Cardiac septum (tissue), 1 donor: ENCODE data around the gene BANP. TPM values are rescaled to one million over a fixed set of nuclear protein-coding genes. Genes with fewer than 3 reads are reported as not detected.
"Not testable (repeated sequence)": the region's sequence is repeated elsewhere in the genome, so short reads cannot be mapped to it uniquely, and the experiment has no call there.

Experiments used
- DNase-seq: peaks from one replicate; pipeline ENCODE4 v3.0.0-alpha.2; 2020; ENCODE audit warnings: low spot score
- intact Hi-C: fragments of 100-400 bp; cut with DNase I; formaldehyde crosslinking; loops from one replicate; pipeline ENCODE4 v1.14.0; 2022
- total RNA-seq: library from RNA; stranded (reverse); fragmentation: NEBNext Ultra II Directional; extraction: Animal tissue kit (Norgen Biotek cat#: 25700); gene quantifications from one replicate; pipeline ENCODE4 v1.2.1, GENCODE V29; 2021
- donor health status: DM: no; HTN: no; CAD: no.

Gene BANP
- total RNA-seq, 1 donor from 2014 or later: 18.4 TPM

DNA sequence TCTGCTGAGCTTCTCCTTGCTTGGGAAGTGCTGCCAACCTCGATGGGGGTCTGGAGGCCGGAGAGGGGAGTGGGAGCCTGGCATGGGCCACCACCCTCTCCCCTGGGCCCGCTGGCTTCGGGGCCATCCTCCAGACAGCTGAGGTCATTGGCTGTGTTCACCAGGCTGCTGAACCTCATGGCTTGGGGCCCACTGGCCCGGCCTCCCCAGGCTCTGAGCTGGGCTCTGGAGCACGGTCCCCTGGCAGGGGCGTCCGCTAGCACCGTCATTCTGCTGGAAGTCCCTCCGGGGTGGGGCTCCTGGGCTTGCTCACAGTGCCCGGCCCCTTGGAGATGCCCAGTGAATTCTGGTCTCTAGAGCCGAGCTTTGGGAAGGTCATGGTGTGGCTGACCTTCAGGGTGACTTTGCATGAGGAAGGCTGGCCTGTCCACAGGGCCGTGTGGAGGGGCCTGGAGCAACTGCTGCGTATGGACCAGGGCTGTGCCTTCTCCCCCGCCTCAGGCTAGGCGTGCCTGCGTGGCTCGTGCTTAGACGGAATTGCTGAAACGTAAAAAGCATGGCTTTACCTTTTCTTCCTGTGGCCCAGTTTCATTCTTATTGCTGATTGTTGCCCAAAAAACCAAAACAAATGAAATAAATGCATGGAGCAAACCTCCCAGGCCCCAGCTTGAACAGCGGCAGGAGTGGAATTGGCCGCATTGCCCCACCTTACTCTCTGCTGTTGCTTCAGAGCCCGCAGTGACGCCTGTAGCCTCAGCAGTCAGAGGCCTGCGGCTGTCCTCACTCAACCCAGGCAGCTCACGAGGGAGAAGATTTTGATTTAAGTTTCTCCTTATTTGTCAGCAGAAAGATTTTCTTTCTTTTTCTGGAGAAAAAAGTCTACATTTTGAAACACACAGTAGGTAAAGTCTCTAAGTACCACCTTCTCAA, 70.1 kb downstream of the BANP start:
- intact Hi-C loops: not testable (repeated sequence)
- DNase-seq: peak; percentile 60

GRCh38 chr16:88022076-88023042, 71.1 kb downstream of the BANP start:
- peak; percentile 63 for DNase-seq
- intact Hi-C loops: no loop called here

DNA sequence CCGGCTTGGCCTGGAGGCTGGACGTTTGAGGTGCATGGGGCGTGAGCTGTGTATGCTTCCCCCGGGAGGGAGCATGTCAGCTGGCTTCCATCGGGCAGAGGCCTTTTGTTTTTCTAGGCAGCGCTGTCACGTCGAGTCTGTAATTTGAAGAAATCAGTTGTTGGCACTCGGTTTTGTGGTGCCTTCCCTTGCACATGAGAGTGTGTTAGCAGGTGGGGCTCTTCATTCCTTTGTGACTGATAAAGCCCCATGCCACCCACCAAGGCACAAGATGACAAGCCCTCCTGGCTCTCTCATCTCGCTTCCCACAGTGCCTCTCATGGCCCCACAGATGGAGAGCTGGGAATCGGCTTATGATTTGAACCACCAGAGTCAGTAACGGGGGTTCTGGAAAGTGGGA, 72.1 kb downstream of the BANP start:
- intact Hi-C loops: no loop called here
- DNase-seq: no peak

- DNase-seq: peak; percentile 71
- intact Hi-C loops: no loop called here
Measured at GRCh38 chr16:88023786-88024185, 72.6 kb downstream of the BANP start.

DNA sequence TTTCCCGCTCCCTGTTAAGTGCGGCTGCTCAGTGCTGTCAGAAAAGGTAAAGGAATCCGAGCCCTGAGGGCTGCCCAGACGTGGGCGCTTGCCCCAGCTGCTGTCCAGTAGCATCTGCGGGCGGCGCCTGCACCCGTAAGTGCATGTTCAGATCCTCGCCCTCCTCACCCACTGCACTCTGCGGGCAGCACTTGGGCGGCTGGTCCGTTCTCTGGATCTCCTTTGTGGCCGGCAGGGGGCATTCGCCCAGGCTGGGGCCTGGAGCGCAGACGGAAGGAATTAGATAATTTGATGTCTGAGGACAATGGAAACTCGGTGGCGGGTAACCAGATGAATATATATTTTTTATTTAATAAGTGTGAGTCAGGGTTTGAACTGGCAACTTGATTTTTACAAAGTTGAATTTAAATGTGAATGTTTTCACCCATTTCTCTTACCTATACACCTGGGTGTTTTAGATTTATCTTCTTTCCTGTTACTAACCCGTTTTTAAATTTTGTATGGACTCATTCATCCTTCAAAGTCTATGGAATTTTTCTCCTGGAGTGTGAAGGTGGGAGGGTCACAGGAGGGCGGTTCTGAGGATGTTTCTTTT, 73.4 kb downstream of the BANP start:
- intact Hi-C loops: not testable (repeated sequence)
- peak; percentile 76 for DNase-seq

DNA sequence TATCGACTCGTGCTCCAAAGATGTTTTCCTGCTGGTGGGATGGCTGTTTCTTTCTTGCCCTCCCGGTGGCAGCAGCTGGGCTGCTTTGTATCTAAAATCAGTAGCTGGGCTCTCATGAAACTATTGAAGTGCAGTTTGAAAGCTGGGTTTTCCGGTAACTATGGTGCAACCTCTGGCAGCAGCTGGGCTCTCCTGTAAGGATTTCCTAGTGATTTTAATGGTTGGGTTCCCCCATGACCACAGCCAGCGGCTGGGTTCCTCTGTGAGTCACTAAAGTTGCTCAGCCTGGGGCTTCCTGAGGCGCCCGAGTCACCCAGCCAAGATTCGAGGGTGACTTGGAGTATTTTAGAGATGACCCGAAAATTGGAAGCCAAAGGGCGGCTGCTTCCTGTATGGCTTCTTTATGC, 73.9 kb downstream of the BANP start:
- peak; percentile 71 for DNase-seq

DNA sequence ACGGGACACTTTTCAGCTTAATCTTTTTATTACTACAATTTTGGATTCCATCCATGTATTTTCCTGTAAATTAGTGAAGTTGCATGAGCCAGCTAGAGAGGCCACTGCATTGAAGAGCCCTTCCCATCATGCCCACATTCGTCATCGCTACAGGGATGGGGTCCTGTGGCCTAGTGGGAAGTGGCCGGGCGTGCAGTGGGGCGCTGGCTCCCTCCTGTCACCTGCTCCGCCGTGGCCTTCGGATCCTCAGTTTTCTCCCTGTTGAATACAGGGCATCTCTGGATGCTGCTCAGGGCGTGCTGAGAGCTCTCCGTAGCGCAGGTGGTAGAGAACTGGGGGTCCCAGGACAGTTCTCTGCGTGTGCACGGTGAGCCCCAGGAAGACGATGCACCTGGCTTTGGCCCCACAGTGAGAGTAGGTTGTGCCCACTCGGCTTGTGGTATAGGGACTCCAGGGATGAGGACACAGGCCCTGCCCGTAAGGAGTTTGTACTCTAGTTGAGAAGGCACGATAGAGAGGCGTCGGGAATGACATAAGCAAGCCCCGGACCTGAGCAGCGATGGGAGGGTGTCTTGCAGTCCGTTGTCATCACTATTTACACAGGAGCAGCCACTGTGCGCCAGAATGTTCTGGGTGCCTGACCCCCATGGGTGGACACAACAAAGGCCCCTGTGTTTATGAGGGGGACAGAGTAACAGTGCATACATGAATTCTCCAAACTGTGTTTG, 74.8 kb downstream of the BANP start:
- peak; percentile 63 for DNase-seq
- intact Hi-C loops: not testable (repeated sequence)

More for the DNA sequence above, 73.9 kb downstream of the BANP start:
- intact Hi-C loops: not testable (repeated sequence)

DNA sequence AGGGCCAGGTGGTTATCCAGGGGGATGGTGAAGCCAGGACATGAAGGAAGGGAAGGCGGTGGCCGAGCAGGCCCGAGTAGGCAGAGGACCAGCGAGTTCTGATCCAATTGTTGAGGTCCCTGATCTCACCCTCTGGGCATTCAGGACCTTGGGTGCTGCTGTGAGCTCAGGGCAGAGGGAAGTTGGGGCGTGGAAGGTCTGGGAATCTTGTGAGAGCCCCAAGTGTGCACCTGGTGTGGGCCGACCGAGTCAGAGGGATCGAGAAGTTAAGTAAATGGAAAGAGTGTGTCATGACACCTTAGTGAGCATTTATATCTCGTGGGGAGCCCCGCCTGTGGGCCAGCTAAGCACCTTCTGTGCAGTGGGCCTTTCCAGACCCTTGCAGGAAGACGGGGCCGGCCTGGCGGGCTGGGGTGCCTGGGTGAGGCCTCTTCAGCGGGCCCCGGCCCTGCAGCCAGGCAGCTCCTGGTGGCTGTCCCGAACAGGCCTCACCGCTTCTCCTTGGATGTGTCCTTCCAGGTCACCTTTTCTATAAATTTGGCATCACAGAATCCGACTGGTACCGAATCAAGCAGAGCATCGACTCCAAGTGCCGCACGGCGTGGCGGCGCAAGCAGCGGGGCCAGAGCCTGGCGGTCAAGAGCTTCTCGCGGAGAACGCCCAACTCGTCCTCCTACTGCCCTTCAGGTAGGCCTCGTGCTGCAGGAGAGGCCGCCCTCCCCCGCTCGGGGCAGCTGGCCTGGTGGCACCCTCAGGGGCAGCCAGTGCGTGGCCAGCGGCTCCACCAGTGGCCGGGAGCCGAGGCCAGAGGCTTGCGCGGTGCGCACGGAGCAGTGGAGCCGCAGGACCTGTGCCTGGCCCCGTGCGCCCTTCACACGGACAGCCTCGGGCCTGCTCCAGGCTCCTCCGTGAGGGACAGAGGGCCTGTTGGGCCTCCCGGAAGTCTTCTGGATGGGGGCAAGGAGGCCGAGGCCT, 76.0 kb downstream of the BANP start:
- intact Hi-C loops: no loop called here
- DNase-seq: peak; percentile 36

- intact Hi-C loops, DNase-seq: not testable (repeated sequence)
Measured at GRCh38 chr16:88028177-88028930, 77.1 kb downstream of the BANP start.

DNA sequence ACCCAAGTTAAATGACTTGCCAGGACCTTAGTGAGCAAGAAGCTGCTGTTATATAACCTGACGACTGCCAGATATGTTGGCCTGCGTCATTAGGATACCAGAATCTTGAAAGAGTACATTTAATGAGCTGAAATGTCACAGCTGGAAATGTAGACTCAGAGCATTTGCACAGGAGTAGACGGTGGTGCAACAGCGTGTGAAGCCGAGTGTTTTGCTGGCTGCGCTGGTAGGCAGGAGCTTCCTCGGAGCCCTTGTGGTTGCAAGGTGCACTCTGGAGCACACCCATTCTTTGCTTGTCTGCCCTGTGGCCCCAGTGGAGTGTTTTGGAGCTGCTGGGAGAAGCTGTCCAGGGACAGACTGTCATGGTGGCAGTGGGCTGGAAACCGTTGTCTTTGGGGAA, 79.3 kb downstream of the BANP start:
- intact Hi-C loops: no loop called here

DNA sequence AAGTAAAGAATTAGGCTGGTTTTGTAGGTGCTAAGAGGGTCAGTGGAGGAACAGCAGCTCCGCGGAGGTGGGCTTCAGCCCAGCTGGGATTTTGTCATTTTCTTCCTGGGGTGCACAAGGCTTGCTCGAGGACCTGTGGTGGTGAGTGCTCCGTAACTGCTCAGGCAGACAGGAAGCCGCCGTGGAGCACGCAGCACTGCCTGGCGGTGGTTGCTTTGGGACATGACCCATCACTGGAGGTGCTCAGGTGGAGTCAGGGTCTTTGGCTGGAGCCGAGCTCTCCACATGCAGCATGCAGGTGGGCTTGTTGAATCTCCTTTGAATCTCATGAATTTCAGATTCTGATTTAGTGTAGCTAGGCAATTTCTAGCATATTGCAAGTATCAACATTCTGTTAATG, 79.7 kb downstream of the BANP start:
- intact Hi-C loops: not testable (repeated sequence)
- peak; percentile 26 for DNase-seq

More for the DNA sequence above, 79.3 kb downstream of the BANP start:
- peak; percentile 54 for DNase-seq

DNA sequence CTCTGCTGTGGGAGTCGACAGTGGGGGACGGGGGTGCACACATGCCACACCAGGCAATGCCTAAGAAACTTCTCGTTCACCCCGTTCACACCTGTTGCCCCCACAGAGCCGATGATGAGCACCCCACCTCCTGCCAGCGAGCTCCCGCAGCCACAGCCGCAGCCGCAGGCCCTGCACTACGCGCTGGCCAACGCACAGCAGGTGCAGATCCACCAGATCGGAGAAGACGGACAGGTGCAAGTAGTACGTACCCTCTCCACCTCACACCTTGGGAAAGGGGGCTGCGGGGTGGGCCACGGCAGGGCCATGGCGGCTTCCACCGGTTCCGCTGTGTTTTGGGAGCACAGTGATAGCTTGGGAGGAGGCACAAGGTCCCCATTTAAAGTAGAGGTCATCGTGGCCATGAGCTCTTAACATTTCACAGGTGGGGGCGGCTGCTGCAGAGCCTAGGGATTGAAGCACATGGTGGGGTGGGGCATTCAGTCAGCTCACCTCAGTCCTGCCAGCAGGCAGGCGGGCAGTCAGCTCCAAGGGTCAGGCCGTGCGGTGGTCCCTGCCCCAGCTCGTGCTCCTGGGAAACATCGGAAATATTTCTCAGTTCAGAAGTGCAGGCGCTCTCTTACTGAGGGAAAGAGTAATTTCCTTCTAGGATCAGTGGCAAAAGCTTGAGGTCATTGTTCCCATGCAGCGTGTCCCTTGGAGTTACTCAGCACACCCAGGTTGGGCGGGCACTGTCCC, 81.9 kb downstream of the BANP start:
- intact Hi-C loops, DNase-seq: not testable (repeated sequence)

DNA sequence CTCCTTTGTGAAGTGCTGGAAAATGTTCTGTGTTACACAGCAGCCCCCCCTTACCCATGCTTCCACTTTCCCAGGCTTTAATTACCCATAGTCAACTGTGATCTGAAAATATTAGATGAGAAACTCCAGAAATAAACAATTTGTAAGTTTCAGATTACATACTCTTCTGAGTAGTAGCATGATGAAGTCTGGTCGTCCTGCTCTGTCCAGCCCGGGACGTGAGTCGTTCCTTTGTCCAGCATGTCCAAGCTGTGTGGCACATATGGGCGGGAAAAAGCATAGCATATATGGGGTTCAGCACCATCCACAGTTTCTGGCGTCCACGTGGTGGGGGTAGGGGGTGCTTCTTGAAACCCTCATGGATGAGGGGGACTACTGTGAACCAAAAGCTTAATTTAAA, 83.5 kb downstream of the BANP start:
- no peak for DNase-seq
- intact Hi-C loops: no loop called here

GRCh38 chr16:88035292-88035691, 84.1 kb downstream of the BANP start:
- DNase-seq: no peak

GRCh38 chr16:88035884-88036639, 84.8 kb downstream of the BANP start:
- DNase-seq, intact Hi-C loops: not testable (repeated sequence)

More at GRCh38 chr16:88035292-88035691, 84.1 kb downstream of the BANP start:
- intact Hi-C loops: no loop called here

GRCh38 chr16:88036640-88036996, 85.4 kb downstream of the BANP start:
- intact Hi-C loops: not testable (repeated sequence)

More at GRCh38 chr16:88036640-88036996, 85.4 kb downstream of the BANP start:
- DNase-seq: not testable (repeated sequence)
